GM13977 (cell line): Measurements from ENCODE around the gene AMPD2.

Experiments
- DNase-seq: peaks from one replicate; pipeline ENCODE4 v3.0.0; 2012; ENCODE audit warnings: low spot score
- in situ Hi-C: fragments of 300-500 bp; cut with MboI; formaldehyde crosslinking; loops from one replicate; pipeline ENCODE4 v1.12.0; 2022; ENCODE audit warnings: low sequenced_read_pairs, low pct_unique_long_range_greater_than_20kb, mixed read lengths, inconsistent platforms; ENCODE audit not compliant: unreplicated experiment
- TF ChIP-seq, protein P1 (sequence below): IDR thresholded peaks from 2 replicates; pipeline ENCODE4 v1.5.1; 2012; ENCODE audit warnings: mild to moderate bottlenecking, control low read depth; ENCODE audit not compliant: insufficient read depth; ENCODE audit errors: extremely low read depth, missing control alignments

AMPD2 gene

GRCh38 chr1:109625176-109625575, 5.5 kb downstream of the AMPD2 start:
- no peak for DNase-seq
- in situ Hi-C loops = no loop called here
- TF ChIP-seq, protein P1, sequence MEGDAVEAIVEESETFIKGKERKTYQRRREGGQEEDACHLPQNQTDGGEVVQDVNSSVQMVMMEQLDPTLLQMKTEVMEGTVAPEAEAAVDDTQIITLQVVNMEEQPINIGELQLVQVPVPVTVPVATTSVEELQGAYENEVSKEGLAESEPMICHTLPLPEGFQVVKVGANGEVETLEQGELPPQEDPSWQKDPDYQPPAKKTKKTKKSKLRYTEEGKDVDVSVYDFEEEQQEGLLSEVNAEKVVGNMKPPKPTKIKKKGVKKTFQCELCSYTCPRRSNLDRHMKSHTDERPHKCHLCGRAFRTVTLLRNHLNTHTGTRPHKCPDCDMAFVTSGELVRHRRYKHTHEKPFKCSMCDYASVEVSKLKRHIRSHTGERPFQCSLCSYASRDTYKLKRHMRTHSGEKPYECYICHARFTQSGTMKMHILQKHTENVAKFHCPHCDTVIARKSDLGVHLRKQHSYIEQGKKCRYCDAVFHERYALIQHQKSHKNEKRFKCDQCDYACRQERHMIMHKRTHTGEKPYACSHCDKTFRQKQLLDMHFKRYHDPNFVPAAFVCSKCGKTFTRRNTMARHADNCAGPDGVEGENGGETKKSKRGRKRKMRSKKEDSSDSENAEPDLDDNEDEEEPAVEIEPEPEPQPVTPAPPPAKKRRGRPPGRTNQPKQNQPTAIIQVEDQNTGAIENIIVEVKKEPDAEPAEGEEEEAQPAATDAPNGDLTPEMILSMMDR = no peak

- in situ Hi-C loops = no loop called here
- no peak for DNase-seq
- TF ChIP-seq, protein P1 = no peak
Measured at GRCh38 chr1:109625601-109626560, 6.2 kb downstream of the AMPD2 start.

DNA sequence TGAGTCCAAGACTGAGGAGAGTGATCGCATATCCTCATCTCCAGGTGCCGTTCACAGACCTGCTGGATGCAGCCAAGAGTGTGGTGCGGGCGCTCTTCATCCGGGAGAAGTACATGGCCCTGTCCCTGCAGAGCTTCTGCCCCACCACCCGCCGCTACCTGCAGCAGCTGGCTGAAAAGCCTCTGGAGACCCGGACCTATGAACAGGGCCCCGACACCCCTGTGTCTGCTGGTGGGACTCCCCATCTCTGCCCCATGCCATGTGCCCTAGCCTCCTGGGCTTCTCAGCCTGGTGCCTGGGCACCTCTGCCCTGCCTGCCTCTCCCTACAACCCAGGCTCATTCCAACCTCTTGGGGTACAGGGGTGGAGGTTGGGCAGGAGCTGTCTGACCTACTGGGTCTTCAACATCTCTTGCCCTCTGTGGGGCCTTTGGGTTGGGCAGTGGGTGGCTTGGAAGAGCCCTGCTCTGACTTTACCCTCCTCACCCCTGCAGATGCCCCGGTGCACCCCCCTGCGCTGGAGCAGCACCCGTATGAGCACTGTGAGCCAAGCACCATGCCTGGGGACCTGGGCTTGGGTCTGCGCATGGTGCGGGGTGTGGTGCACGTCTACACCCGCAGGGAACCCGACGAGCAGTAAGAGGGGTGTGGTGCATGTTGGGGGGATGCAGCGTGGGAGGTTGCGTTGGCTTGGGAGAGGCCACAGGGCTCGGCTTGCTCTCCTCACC, 7.2 kb downstream of the AMPD2 start:
- no peak for DNase-seq
- in situ Hi-C loops = no loop called here
- TF ChIP-seq, protein P1 = no peak

GRCh38 chr1:109627692-109628399, 8.2 kb downstream of the AMPD2 start:
- in situ Hi-C loops = no loop called here
- TF ChIP-seq, protein P1 = no peak
- no peak for DNase-seq

DNA sequence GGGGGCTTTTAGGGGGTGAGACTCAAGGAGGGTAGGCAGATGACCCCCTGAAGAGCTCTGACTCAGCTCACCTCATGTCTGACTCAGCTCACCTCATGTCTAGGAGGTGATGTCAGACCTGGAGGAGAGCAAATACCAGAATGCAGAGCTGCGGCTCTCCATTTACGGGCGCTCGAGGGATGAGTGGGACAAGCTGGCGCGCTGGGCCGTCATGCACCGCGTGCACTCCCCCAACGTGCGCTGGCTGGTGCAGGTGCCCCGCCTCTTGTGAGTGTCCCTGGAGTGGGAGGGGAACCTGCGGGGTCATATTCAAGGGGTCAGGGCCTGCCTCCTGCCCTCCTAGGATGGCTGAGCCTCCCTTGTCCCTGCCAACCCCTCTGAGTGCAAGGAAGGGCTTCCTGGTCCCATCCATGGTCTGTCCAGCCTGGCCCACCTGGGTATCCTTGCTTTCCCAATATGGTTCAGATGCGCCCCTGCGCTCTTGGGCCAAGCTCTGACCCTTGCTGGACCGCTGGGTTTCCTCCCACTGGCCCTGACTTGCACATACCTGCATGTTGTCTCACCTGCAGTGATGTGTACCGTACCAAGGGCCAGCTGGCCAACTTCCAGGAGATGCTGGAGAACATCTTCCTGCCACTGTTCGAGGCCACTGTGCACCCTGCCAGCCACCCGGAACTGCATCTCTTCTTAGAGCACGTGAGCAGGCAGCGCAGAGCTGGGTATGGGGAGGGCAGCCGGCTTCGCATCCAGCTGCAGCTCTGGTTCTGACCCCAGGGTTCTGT, 9.1 kb downstream of the AMPD2 start:
- DNase-seq = no peak
- in situ Hi-C loops = no loop called here

More for the DNA sequence above, 9.1 kb downstream of the AMPD2 start:
- TF ChIP-seq, protein P1 = no peak
